HCT116 (cell line): ENCODE measurements around the gene AKT3. TPM values are rescaled to one million over a fixed set of nuclear protein-coding genes. Genes with fewer than 3 reads are reported as not detected.

ENCODE experiments used
- ATAC-seq: fragments of 200-7000 bp; cut with Tn5 transposase; 2 replicates; pipeline ENCODE4 v1.9.1; 2020; ENCODE audit warnings: mild to moderate bottlenecking, moderate library complexity
- BruUV-seq: library from RNA; stranded (reverse); fragments of 400-500 nt; replicated peaks from 2 replicates; lab custom pipeline; 2021; lab: Mats Ljungman, UMichigan
- CTCF ChIA-PET: fragments of 300-600 bp; sonication (Branson Sonifier 250); formaldehyde crosslinking; loops from one replicate; lab custom pipeline; 2021; ENCODE audit warnings: antibody characterized with exemption; lab: Charles Lee
- POLR2A ChIA-PET: fragments of 300-600, 350-600 bp; sonication (Branson Sonifier 250); formaldehyde crosslinking; loops from one replicate; lab custom pipeline; 2021; ENCODE audit warnings: antibody characterized with exemption; lab: Charles Lee
- RAD21 ChIA-PET, 2 experiments: fragments of 300-600 bp; sonication (Branson Sonifier 250); formaldehyde crosslinking; loops; one replicate each; lab custom pipeline; 2023; ENCODE audit warnings: low total read pairs in 2 of 2; ENCODE audit not compliant: uncharacterized antibody in 2 of 2, unreplicated experiment in 2 of 2, low non-redundant PET in 1 of 2; lab: Charles Lee
- DNase-seq: peaks from one replicate; pipeline ENCODE4 v3.0.0-alpha.2; 2010; ENCODE audit warnings: low read depth, low spot score
- H2AFZ ChIP-seq: fragments of 200-600 bp; shearing (Covaris generic), sonication (generic); 2 replicates; pipeline ENCODE4 v1.6.1; 2017; ENCODE audit warnings: low read depth, mixed run types, mixed read lengths, antibody characterized with exemption, low read length; ENCODE audit not compliant: poor library complexity, severe bottlenecking
- H3K27ac ChIP-seq: 2 replicates; pipeline ENCODE4 v1.5.1; 2012; ENCODE audit warnings: low read depth, low read length
- H3K27me3 ChIP-seq: fragments of 200-600 bp; sonication (generic); 2 replicates; pipeline ENCODE4 v1.6.1; 2016; ENCODE audit warnings: mixed run types, low read length, mixed read lengths; ENCODE audit not compliant: insufficient read depth
- H3K36me3 ChIP-seq, 2 experiments: fragments of 200-500 bp in 1 of 2; fragments of 200-600 bp in 1 of 2; sonication (Bioruptor generic) in 1 of 2; sonication (generic) in 1 of 2; 2 replicates each; pipeline versions ENCODE4 v1.5.1 to v1.6.1; 2014 to 2016; ENCODE audit warnings: low read length in 2 of 2, inconsistent platforms in 1 of 2, mixed read lengths in 1 of 2, mixed run types in 1 of 2; ENCODE audit not compliant: insufficient read depth in 2 of 2, control insufficient read depth in 1 of 2
- H3K4me1 ChIP-seq, 2 experiments: fragments of 200-600 bp in 1 of 2; sonication (generic) in 1 of 2; 2 replicates each; pipeline versions ENCODE4 v1.5.1 to v1.6.1; 2012 to 2017; ENCODE audit warnings: low read length in 2 of 2, inconsistent platforms in 1 of 2, mild to moderate bottlenecking in 1 of 2, mixed read lengths in 1 of 2, mixed run types in 1 of 2, moderate library complexity in 1 of 2; ENCODE audit not compliant: insufficient read depth in 2 of 2, control insufficient read depth in 1 of 2
- H3K4me2 ChIP-seq: fragments of 200-600 bp; sonication (generic); 2 replicates; pipeline ENCODE4 v1.6.1; 2017; ENCODE audit warnings: mixed run types, low read length, mixed read lengths
- H3K4me3 ChIP-seq, 2 experiments: fragments of 200-600 bp in 1 of 2; sonication (generic) in 1 of 2; replicated peaks in 1 of 2; 2 replicates each; pipeline ENCODE4 v1.5.1; 2011 to 2016; ENCODE audit warnings: low read length in 2 of 2, control low read depth in 1 of 2, low read depth in 1 of 2, mild to moderate bottlenecking in 1 of 2, mixed read lengths in 1 of 2, mixed run types in 1 of 2
- H3K79me2 ChIP-seq: fragments of 200-600 bp; sonication (generic); 2 replicates; pipeline ENCODE4 v1.6.1; 2017; ENCODE audit warnings: mild to moderate bottlenecking, mixed run types, low read length, moderate library complexity, mixed read lengths; ENCODE audit not compliant: insufficient read depth
- H3K9ac ChIP-seq: fragments of 200-600 bp; sonication (generic); 2 replicates; pipeline ENCODE4 v1.6.1; 2016; ENCODE audit warnings: low read length, mixed read lengths
- H3K9me2 ChIP-seq: fragments of 200-600 bp; sonication (generic), shearing (Covaris generic); 2 replicates; pipeline ENCODE4 v1.6.1; 2017; ENCODE audit warnings: mixed run types, mild to moderate bottlenecking, moderate library complexity; ENCODE audit not compliant: insufficient read depth
- H3K9me3 ChIP-seq, 2 experiments: fragments of 200-500 bp in 1 of 2; fragments of 200-600 bp in 1 of 2; sonication (Bioruptor generic) in 1 of 2; sonication (generic) in 1 of 2; 2 replicates each; pipeline ENCODE4 v1.6.1; 2014 to 2017; ENCODE audit warnings: low read length in 2 of 2, mixed read lengths in 2 of 2, inconsistent platforms in 1 of 2, low read depth in 1 of 2, mild to moderate bottlenecking in 1 of 2, mixed run types in 1 of 2, moderate library complexity in 1 of 2; ENCODE audit not compliant: control insufficient read depth in 1 of 2, insufficient read depth in 1 of 2
- H4K20me1 ChIP-seq: fragments of 200-600 bp; sonication (generic), shearing (Covaris generic); 2 replicates; pipeline ENCODE4 v1.6.1; 2017; ENCODE audit warnings: mixed run types, mild to moderate bottlenecking, moderate library complexity; ENCODE audit not compliant: insufficient read depth
- CBX3 ChIP-seq: IDR thresholded peaks from 2 replicates; pipeline ENCODE4 v1.6.1; 2012; ENCODE audit warnings: low read depth
- ELF1 ChIP-seq: IDR thresholded peaks from 2 replicates; pipeline ENCODE4 v1.6.1; 2012; ENCODE audit warnings: low read depth, borderline replicate concordance
- POLR2AphosphoS5 ChIP-seq: IDR thresholded peaks from 2 replicates; pipeline ENCODE4 v1.6.1; 2011; ENCODE audit warnings: mild to moderate bottlenecking, low read depth, low read length, moderate library complexity
- RAD21 ChIP-seq: IDR thresholded peaks from 2 replicates; pipeline ENCODE4 v1.6.1; 2012; ENCODE audit warnings: low read depth, mild to moderate bottlenecking
- SIN3A ChIP-seq: IDR thresholded peaks from 2 replicates; pipeline ENCODE4 v1.6.1; 2012; ENCODE audit warnings: low read depth
- SP1 ChIP-seq: IDR thresholded peaks from 2 replicates; pipeline ENCODE4 v1.6.1; 2012; ENCODE audit warnings: low read depth
- YY1 ChIP-seq: IDR thresholded peaks from 2 replicates; pipeline ENCODE4 v1.6.1; 2011; ENCODE audit warnings: low read length, low read depth, moderate library complexity, mild to moderate bottlenecking; ENCODE audit not compliant: insufficient replicate concordance; ENCODE audit errors: extremely low read depth
- ZNF274 ChIP-seq: fragments of 200-500 bp; sonication (Bioruptor generic); IDR thresholded peaks from 2 replicates; pipeline ENCODE4 v1.6.1; 2014; ENCODE audit warnings: mild to moderate bottlenecking, low read depth, low read length, inconsistent platforms
- intact Hi-C: fragments of 100-400 bp; cut with micrococcal nuclease; formaldehyde crosslinking; loops from 2 replicates; pipeline ENCODE4 v1.10.0; 2022
- total RNA-seq: library from RNA; stranded (reverse); gene quantifications from one replicate; pipeline ENCODE4 v1.2.1, GENCODE V29; 2021; ENCODE audit not compliant: unreplicated experiment
- TF ChIP-seq, protein P1 (sequence below): IDR thresholded peaks from 2 replicates; pipeline ENCODE4 v1.6.1; 2011; ENCODE audit warnings: mild to moderate bottlenecking, low read length, moderate library complexity; ENCODE audit not compliant: insufficient replicate concordance; ENCODE audit errors: extremely low read depth
- TF ChIP-seq, protein P2 (sequence below): IDR thresholded peaks from 2 replicates; pipeline ENCODE4 v1.6.1; 2012; ENCODE audit warnings: low read depth
- TF ChIP-seq, protein P3 (sequence below): IDR thresholded peaks from 2 replicates; pipeline ENCODE4 v1.6.1; 2012
- TF ChIP-seq, protein P4 (sequence below), 3 experiments: fragments of 200-600 bp in 1 of 3; sonication (generic) in 1 of 3; IDR thresholded peaks in 2 of 3; conservative IDR thresholded peaks in 1 of 3; 2 replicates each; pipeline ENCODE4 v1.5.1; 2012 to 2017; ENCODE audit warnings: low read depth in 2 of 3, low read length in 2 of 3, antibody characterized with exemption in 1 of 3, borderline replicate concordance in 1 of 3, control low read depth in 1 of 3, mild to moderate bottlenecking in 1 of 3, mixed read lengths in 1 of 3, mixed run types in 1 of 3, moderate library complexity in 1 of 3; ENCODE audit not compliant: insufficient read depth in 1 of 3

The AKT3 gene
- total RNA-seq, 1 experiment from 2014 or later = 0.49 TPM

DNA sequence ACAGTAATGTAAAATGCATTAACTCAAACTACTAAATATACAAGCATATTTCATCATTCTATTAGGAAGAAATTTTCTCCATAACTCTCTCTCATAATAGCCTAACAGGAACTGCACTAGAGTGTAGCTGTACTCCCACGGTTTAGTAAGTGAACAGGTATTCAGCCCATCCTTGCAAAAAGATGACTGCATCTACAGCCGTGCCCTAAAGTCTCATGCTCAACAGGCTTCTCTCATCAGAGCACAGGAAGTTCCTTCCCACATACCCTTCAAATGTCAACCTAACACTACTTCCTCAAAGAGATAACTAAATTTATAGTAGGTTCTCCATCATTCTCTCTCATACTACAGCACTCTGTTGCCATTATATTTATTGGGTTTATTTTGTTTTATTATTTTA, 251.6 kb downstream of the AKT3 start:
- ChIA-PET CTCF (no interaction called here), RAD21 (no interaction called here), POLR2A (interaction anchor here (0.5 kb wide), 1 partner anchor 255 kb away, joined by 3 read pairs; no protein-coding TSS in a partner anchor)
- ATAC-seq (no peak), DNase-seq (no peak)
- no peaks in the 10 kb centered on the region for H3K36me3 ChIP-seq
- BruUV-seq = no TSS peak
- H2AFZ ChIP-seq = no peak overlapping the region
- no peaks in the 10 kb centered on the region for H3K79me2 ChIP-seq
- no peaks in the 10 kb centered on the region for H3K4me1 ChIP-seq
- H3K9me3 ChIP-seq = no peaks in the 10 kb centered on the region
- H3K4me3 ChIP-seq = no peak overlapping the region
- H3K27ac ChIP-seq = no peak overlapping the region
- no peak overlapping the region for H3K4me2 ChIP-seq
- H3K9me2 ChIP-seq = no peaks in the 10 kb centered on the region
- no peaks in the 10 kb centered on the region for H3K27me3 ChIP-seq
- TF ChIP-seq ZNF274 (no peak), POLR2AphosphoS5 (no peak), RAD21 (no peak), SIN3A (no peak), CBX3 (no peak), YY1 (no peak), ELF1 (no peak), SP1 (no peak)
- TF ChIP-seq, protein P1, sequence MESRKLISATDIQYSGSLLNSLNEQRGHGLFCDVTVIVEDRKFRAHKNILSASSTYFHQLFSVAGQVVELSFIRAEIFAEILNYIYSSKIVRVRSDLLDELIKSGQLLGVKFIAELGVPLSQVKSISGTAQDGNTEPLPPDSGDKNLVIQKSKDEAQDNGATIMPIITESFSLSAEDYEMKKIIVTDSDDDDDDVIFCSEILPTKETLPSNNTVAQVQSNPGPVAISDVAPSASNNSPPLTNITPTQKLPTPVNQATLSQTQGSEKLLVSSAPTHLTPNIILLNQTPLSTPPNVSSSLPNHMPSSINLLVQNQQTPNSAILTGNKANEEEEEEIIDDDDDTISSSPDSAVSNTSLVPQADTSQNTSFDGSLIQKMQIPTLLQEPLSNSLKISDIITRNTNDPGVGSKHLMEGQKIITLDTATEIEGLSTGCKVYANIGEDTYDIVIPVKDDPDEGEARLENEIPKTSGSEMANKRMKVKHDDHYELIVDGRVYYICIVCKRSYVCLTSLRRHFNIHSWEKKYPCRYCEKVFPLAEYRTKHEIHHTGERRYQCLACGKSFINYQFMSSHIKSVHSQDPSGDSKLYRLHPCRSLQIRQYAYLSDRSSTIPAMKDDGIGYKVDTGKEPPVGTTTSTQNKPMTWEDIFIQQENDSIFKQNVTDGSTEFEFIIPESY = no peak
- TF ChIP-seq, protein P2, sequence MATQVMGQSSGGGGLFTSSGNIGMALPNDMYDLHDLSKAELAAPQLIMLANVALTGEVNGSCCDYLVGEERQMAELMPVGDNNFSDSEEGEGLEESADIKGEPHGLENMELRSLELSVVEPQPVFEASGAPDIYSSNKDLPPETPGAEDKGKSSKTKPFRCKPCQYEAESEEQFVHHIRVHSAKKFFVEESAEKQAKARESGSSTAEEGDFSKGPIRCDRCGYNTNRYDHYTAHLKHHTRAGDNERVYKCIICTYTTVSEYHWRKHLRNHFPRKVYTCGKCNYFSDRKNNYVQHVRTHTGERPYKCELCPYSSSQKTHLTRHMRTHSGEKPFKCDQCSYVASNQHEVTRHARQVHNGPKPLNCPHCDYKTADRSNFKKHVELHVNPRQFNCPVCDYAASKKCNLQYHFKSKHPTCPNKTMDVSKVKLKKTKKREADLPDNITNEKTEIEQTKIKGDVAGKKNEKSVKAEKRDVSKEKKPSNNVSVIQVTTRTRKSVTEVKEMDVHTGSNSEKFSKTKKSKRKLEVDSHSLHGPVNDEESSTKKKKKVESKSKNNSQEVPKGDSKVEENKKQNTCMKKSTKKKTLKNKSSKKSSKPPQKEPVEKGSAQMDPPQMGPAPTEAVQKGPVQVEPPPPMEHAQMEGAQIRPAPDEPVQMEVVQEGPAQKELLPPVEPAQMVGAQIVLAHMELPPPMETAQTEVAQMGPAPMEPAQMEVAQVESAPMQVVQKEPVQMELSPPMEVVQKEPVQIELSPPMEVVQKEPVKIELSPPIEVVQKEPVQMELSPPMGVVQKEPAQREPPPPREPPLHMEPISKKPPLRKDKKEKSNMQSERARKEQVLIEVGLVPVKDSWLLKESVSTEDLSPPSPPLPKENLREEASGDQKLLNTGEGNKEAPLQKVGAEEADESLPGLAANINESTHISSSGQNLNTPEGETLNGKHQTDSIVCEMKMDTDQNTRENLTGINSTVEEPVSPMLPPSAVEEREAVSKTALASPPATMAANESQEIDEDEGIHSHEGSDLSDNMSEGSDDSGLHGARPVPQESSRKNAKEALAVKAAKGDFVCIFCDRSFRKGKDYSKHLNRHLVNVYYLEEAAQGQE = no peak
- TF ChIP-seq, protein P3, sequence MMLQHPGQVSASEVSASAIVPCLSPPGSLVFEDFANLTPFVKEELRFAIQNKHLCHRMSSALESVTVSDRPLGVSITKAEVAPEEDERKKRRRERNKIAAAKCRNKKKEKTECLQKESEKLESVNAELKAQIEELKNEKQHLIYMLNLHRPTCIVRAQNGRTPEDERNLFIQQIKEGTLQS = no peak
- TF ChIP-seq, protein P4, sequence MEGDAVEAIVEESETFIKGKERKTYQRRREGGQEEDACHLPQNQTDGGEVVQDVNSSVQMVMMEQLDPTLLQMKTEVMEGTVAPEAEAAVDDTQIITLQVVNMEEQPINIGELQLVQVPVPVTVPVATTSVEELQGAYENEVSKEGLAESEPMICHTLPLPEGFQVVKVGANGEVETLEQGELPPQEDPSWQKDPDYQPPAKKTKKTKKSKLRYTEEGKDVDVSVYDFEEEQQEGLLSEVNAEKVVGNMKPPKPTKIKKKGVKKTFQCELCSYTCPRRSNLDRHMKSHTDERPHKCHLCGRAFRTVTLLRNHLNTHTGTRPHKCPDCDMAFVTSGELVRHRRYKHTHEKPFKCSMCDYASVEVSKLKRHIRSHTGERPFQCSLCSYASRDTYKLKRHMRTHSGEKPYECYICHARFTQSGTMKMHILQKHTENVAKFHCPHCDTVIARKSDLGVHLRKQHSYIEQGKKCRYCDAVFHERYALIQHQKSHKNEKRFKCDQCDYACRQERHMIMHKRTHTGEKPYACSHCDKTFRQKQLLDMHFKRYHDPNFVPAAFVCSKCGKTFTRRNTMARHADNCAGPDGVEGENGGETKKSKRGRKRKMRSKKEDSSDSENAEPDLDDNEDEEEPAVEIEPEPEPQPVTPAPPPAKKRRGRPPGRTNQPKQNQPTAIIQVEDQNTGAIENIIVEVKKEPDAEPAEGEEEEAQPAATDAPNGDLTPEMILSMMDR (IDR thresholded peaks at IDR 0.05 in 2 of 3, conservative IDR thresholded peaks at IDR 0.05 in 1 of 3; ENCODE audit: borderline replicate concordance in 1 of 3, insufficient read depth in 1 of 3, low read depth in 2 of 3, low read length in 2 of 3) = no peak
- no peak overlapping the region for H3K9ac ChIP-seq
- H4K20me1 ChIP-seq = no peaks in the 10 kb centered on the region
- intact Hi-C loops = no loop called here
